Neuronal stem cell (in vitro differentiated cells): Measurements from ENCODE around the gene SMAD3.

Experiments
- DNase-seq: peaks from one replicate; pipeline ENCODE4 v3.0.0-alpha.2; 2013; ENCODE audit warnings: low spot score
- H2AFZ ChIP-seq: one replicate; pipeline ENCODE4 v1.6.1; 2013; ENCODE audit warnings: mild to moderate bottlenecking, low read length, inconsistent platforms
- H2AK5ac ChIP-seq: 2 replicates; pipeline ENCODE4 v1.6.1; 2013; ENCODE audit warnings: low read depth, mild to moderate bottlenecking, inconsistent platforms, low read length, moderate library complexity, mixed read lengths
- H2BK120ac ChIP-seq: 2 replicates; pipeline ENCODE4 v1.6.1; 2013; ENCODE audit warnings: low read depth, mild to moderate bottlenecking, inconsistent platforms, low read length, moderate library complexity, mixed read lengths
- H2BK12ac ChIP-seq: one replicate; pipeline ENCODE4 v1.6.1; 2013; ENCODE audit warnings: low read length, inconsistent platforms
- H2BK15ac ChIP-seq: 2 replicates; pipeline ENCODE4 v1.6.1; 2013; ENCODE audit warnings: mild to moderate bottlenecking, low read length, inconsistent platforms, mixed read lengths
- H2BK5ac ChIP-seq: one replicate; pipeline ENCODE4 v1.6.1; 2013; ENCODE audit warnings: inconsistent platforms, mild to moderate bottlenecking, low read length, moderate library complexity
- H3K14ac ChIP-seq: one replicate; pipeline ENCODE4 v1.6.1; 2013; ENCODE audit warnings: low read length, inconsistent platforms
- H3K18ac ChIP-seq: 2 replicates; pipeline ENCODE4 v1.6.1; 2013; ENCODE audit warnings: low read length, inconsistent platforms
- H3K23ac ChIP-seq: 2 replicates; pipeline ENCODE4 v1.6.1; 2013; ENCODE audit warnings: low read depth, mild to moderate bottlenecking, mixed read lengths, low read length, inconsistent platforms; ENCODE audit not compliant: poor library complexity
- H3K27ac ChIP-seq: replicated peaks from 3 replicates; pipeline ENCODE4 v1.5.1; 2013; ENCODE audit warnings: low read length, inconsistent platforms
- H3K27me3 ChIP-seq, 3 experiments: 2 replicates each; pipeline ENCODE4 v1.6.1; 2013; ENCODE audit warnings: low read length in 3 of 3, mild to moderate bottlenecking in 2 of 3, inconsistent platforms in 1 of 3, low read depth in 1 of 3, mixed read lengths in 1 of 3, moderate library complexity in 1 of 3; ENCODE audit not compliant: control insufficient read depth in 3 of 3, insufficient read depth in 3 of 3
- H3K36me3 ChIP-seq, 2 donors: replicated peaks in 1 of 2; 2 replicates each; pipeline ENCODE4 v1.6.1; 2013; ENCODE audit warnings: low read length in 2 of 2; ENCODE audit not compliant: control insufficient read depth in 2 of 2, insufficient read depth in 2 of 2
- H3K4ac ChIP-seq: 2 replicates; pipeline ENCODE4 v1.6.1; 2013; ENCODE audit warnings: inconsistent platforms, mild to moderate bottlenecking, low read length, moderate library complexity
- H3K4me1 ChIP-seq, 2 donors: 1 replicate in 1 of 2; 2 replicates in 1 of 2; pipeline ENCODE4 v1.6.1; 2013; ENCODE audit warnings: low read length in 2 of 2, low read depth in 1 of 2; ENCODE audit not compliant: control insufficient read depth in 2 of 2, insufficient read depth in 1 of 2
- H3K4me2 ChIP-seq: one replicate; pipeline ENCODE4 v1.6.1; 2013; ENCODE audit warnings: mild to moderate bottlenecking, low read length, inconsistent platforms; ENCODE audit not compliant: insufficient read depth, poor library complexity, severe bottlenecking
- H3K4me3 ChIP-seq, 2 donors: 2 replicates each; pipeline ENCODE4 v1.5.1; 2013; ENCODE audit warnings: low read length in 2 of 2, mild to moderate bottlenecking in 2 of 2, inconsistent platforms in 1 of 2, moderate library complexity in 1 of 2
- H3K79me1 ChIP-seq: one replicate; pipeline ENCODE4 v1.6.1; 2013; ENCODE audit warnings: low read depth, mild to moderate bottlenecking, inconsistent platforms, low read length, moderate library complexity
- H3K9ac ChIP-seq: one replicate; pipeline ENCODE4 v1.6.1; 2013; ENCODE audit warnings: mild to moderate bottlenecking, low read depth, low read length, inconsistent platforms; ENCODE audit not compliant: poor library complexity
- H3K9me3 ChIP-seq, 2 donors: replicated peaks in 1 of 2; 2 replicates each; pipeline versions ENCODE3 to v1.6.1; 2013; ENCODE audit warnings: low read length in 2 of 2, mild to moderate bottlenecking in 2 of 2, inconsistent platforms in 1 of 2, low read depth in 1 of 2, mixed read lengths in 1 of 2, moderate library complexity in 1 of 2; ENCODE audit not compliant: control insufficient read depth in 2 of 2, insufficient read depth in 1 of 2
- H4K8ac ChIP-seq: one replicate; pipeline ENCODE4 v1.6.1; 2013; ENCODE audit warnings: low read depth, mild to moderate bottlenecking, inconsistent platforms, low read length, moderate library complexity
- H4K91ac ChIP-seq: one replicate; pipeline ENCODE4 v1.6.1; 2013; ENCODE audit warnings: low read length, low read depth, mild to moderate bottlenecking, inconsistent platforms; ENCODE audit not compliant: poor library complexity
- WGBS, 2 donors: extraction: QIAGEN DNeasy Blood & Tissue Kit; methylation state at CpG; one replicate each; pipeline ENCODE4 v1.1.7; 2013; ENCODE audit warnings: missing lambda C conversion rate in 2 of 2, mixed read lengths in 1 of 2; ENCODE audit not compliant: insufficient read length in 2 of 2, insufficient replicate concordance in 1 of 2; ENCODE audit errors: extremely low coverage in 2 of 2; 5-methylcytosine and 5-hydroxymethylcytosine counted together

Gene SMAD3

GRCh38 chr15:67192185-67192820 lies 126.9 kb downstream of the SMAD3 start:
- Histone ChIP-seq H3K14ac (no peak overlapping the region), H2BK12ac (no peak overlapping the region), H2AFZ (no peak overlapping the region), H4K91ac (no peak overlapping the region), H3K18ac (no peak overlapping the region), H3K9me3 (no peaks in the 10 kb centered on the region), H3K27me3 (no peaks in the 10 kb centered on the region), H3K27ac (no peak overlapping the region), H3K4me1 (no peaks in the 10 kb centered on the region), H3K23ac (no peak overlapping the region), H3K9ac (no peak overlapping the region), H2AK5ac (no peak overlapping the region), H3K4ac (no peak overlapping the region), H4K8ac (no peak overlapping the region), H2BK5ac (no peak overlapping the region), H2BK120ac (no peak overlapping the region), H3K4me3 (no peak overlapping the region), H3K79me1 (no peaks in the 10 kb centered on the region), H3K4me2 (no peak overlapping the region), H2BK15ac (no peak overlapping the region), H3K36me3 (peaks cover 18 to 84% of the 10 kb centered on the region in 2 donors)
- DNase-seq, result no peak
- WGBS, 2 donors, result no CpG with 5 or more reads among the region's 5 CpGs

- Histone ChIP-seq H2BK12ac (no peak overlapping the region), H3K23ac (no peak overlapping the region)
- WGBS, 2 donors, result no CpG with 5 or more reads among the region's 12 CpGs
Observed at GRCh38 chr15:67193223-67193990, 128.0 kb downstream of the SMAD3 start.

GRCh38 chr15:67194171-67195114 lies 129.0 kb downstream of the SMAD3 start:
- no peak overlapping the region for H3K14ac ChIP-seq
- no peaks in the 10 kb centered on the region for H3K4me1 ChIP-seq
- DNase-seq, result no peak
- H3K27ac ChIP-seq, result no peak overlapping the region
- no CpG with 5 or more reads among the region's 9 CpGs for WGBS, 2 donors
- no peak overlapping the region for H3K23ac ChIP-seq
- H3K4me3 ChIP-seq, result no peak overlapping the region
- no peak overlapping the region for H3K9ac ChIP-seq
- no peak overlapping the region for H2AK5ac ChIP-seq
- peaks cover 12 to 74% of the 10 kb centered on the region in 2 donors for H3K36me3 ChIP-seq
- no peak overlapping the region for H2BK15ac ChIP-seq
- no peaks in the 10 kb centered on the region for H3K27me3 ChIP-seq
- H3K4ac ChIP-seq, result no peak overlapping the region
- H2AFZ ChIP-seq, result no peak overlapping the region
- no peak overlapping the region for H4K8ac ChIP-seq
- no peak overlapping the region for H3K18ac ChIP-seq
- no peak overlapping the region for H2BK12ac ChIP-seq
- no peak overlapping the region for H4K91ac ChIP-seq
- H3K4me2 ChIP-seq, result no peak overlapping the region
- H3K9me3 ChIP-seq, result no peaks in the 10 kb centered on the region
- H2BK120ac ChIP-seq, result no peak overlapping the region
- H2BK5ac ChIP-seq, result no peak overlapping the region
- no peaks in the 10 kb centered on the region for H3K79me1 ChIP-seq

More at GRCh38 chr15:67193223-67193990, 128.0 kb downstream of the SMAD3 start:
- no peak overlapping the region for H2BK15ac ChIP-seq
- H3K36me3 ChIP-seq, result peaks cover 16 to 76% of the 10 kb centered on the region in 2 donors
- H3K79me1 ChIP-seq, result no peaks in the 10 kb centered on the region
- H3K18ac ChIP-seq, result peak overlapping the region; percentile 49
- no peak overlapping the region for H4K8ac ChIP-seq
- H3K9ac ChIP-seq, result no peak overlapping the region
- H2BK5ac ChIP-seq, result no peak overlapping the region
- no peak overlapping the region for H3K14ac ChIP-seq
- H3K4ac ChIP-seq, result no peak overlapping the region
- no peak overlapping the region for H3K4me2 ChIP-seq
- no peak for DNase-seq
- no peak overlapping the region for H3K27ac ChIP-seq
- no peak overlapping the region for H4K91ac ChIP-seq
- H3K9me3 ChIP-seq, result no peaks in the 10 kb centered on the region
- H2AK5ac ChIP-seq, result no peak overlapping the region
- no peak overlapping the region for H2BK120ac ChIP-seq
- no peak overlapping the region for H2AFZ ChIP-seq
- H3K27me3 ChIP-seq, result no peaks in the 10 kb centered on the region
- H3K4me1 ChIP-seq, result no peaks in the 10 kb centered on the region
- no peak overlapping the region for H3K4me3 ChIP-seq
